Measurements from ENCODE around the gene MGAT5B. TPM values are rescaled to one million over a fixed set of nuclear protein-coding genes. Genes with fewer than 3 reads are reported as not detected.

MGAT5B gene
- total and polyA plus RNA-seq, 9 of the 15 experiments (the other 6 are each of a cell fraction or from before 2014, with no cell fraction given), result 0.09 to 0.43 (median 0.18) TPM; not detected in 4

- no peaks in the 10 kb centered on the region for H3K9me1 ChIP-seq (ENCODE audit: control insufficient read depth, insufficient read depth, low read length)
- H2AFZ ChIP-seq (ENCODE audit: low read depth, low read length), result no peak overlapping the region
- DNase-seq (ENCODE audit: extremely low read depth in 1 of 4, low spot score in 3 of 4), result no peak
- H3K9me3 ChIP-seq (replicated peaks; ENCODE audit: control insufficient read depth, insufficient read depth, low read depth, low read length), result no peaks in the 10 kb centered on the region
- WGBS (ENCODE audit: insufficient coverage, low coverage, missing lambda C conversion rate), result 15% methylated on average over 10 of the region's 10 CpGs
- in situ Hi-C loops (cut with MboI) (no loop called here), intact Hi-C loops (cut with micrococcal nuclease) (loop anchor here (10.0 kb wide), 1 partner anchor 83 kb away; the partner anchor contains the start of gene MGAT5B)
- no TSS peak for BruUV-seq (replicated peaks)
- CTCF ChIA-PET (ENCODE audit: low intra/inter-chr PET ratio), result no interaction called here
- no peak overlapping the region for H3K27ac ChIP-seq (ENCODE audit: extremely low read depth, low read depth, low read length)
- H3K4me2 ChIP-seq (ENCODE audit: insufficient read depth, low read length), result no peak overlapping the region
- peaks cover 0 to 9% of the 10 kb centered on the region in 2 experiments; a peak in 1 of 5 replicates for H3K4me1 ChIP-seq (replicated peaks in 1 of 2; ENCODE audit: control insufficient read depth in 2 of 2, insufficient read depth in 2 of 2, low read length in 2 of 2)
- FAIRE-seq, result no peak
- no peaks in the 10 kb centered on the region for H3K79me2 ChIP-seq (ENCODE audit: control insufficient read depth, insufficient read depth, low read length)
- POLR2A ChIA-PET, result interaction anchor here (1.2 kb wide), 1 partner anchor 10 kb away, joined by 3 read pairs; no protein-coding TSS in a partner anchor
- peaks cover 15 to 66% of the 10 kb centered on the region in 2 experiments; a peak in 4 of 5 replicates for H3K27me3 ChIP-seq (ENCODE audit: control insufficient read depth in 2 of 2, insufficient read depth in 2 of 2, low read length in 2 of 2)
- no peak overlapping the region for H3K9ac ChIP-seq (ENCODE audit: insufficient read depth in 1 of 2, low read depth in 2 of 2, low read length in 2 of 2)
- no peaks in the 10 kb centered on the region for H3K36me3 ChIP-seq (ENCODE audit: control insufficient read depth, insufficient read depth, low read length)
- ATAC-seq, result no peak
- peaks cover 4% of the 10 kb centered on the region for H4K20me1 ChIP-seq (replicated peaks; ENCODE audit: control insufficient read depth, insufficient read depth, low read length)
- H3K4me3 ChIP-seq, result no peak overlapping the region
- TF ChIP-seq ZNF318 (IDR thresholded peaks at IDR 0.05; ENCODE audit: borderline replicate concordance in 1 of 2, low read depth in 1 of 2) (no peak), HES1 (IDR thresholded peaks at IDR 0.05; ENCODE audit: low read depth) (no peak), ZNF584 (CRISPR knock-in tag; IDR thresholded peaks at IDR 0.05; ENCODE audit: low read depth) (no peak), BCLAF1 (IDR thresholded peaks at IDR 0.05; ENCODE audit: borderline replicate concordance in 1 of 2, control insufficient read depth in 1 of 2, low read depth in 2 of 2, low read length in 1 of 2) (no peak), PPARD (CRISPR knock-in tag; IDR thresholded peaks at IDR 0.05) (no peak), HMGXB4 (CRISPR knock-in tag; IDR thresholded peaks at IDR 0.05) (no peak)
Measured at GRCh38 chr17:76947309-76947708, 79.1 kb downstream of the MGAT5B start.
